Brain pericyte (primary cell): ENCODE data around the gene SERP2.

Experiments used
- DNase-seq: peaks from one replicate; pipeline ENCODE4 v3.0.0-alpha.2; 2012; ENCODE audit warnings: low read depth, low spot score

Gene SERP2

DNA sequence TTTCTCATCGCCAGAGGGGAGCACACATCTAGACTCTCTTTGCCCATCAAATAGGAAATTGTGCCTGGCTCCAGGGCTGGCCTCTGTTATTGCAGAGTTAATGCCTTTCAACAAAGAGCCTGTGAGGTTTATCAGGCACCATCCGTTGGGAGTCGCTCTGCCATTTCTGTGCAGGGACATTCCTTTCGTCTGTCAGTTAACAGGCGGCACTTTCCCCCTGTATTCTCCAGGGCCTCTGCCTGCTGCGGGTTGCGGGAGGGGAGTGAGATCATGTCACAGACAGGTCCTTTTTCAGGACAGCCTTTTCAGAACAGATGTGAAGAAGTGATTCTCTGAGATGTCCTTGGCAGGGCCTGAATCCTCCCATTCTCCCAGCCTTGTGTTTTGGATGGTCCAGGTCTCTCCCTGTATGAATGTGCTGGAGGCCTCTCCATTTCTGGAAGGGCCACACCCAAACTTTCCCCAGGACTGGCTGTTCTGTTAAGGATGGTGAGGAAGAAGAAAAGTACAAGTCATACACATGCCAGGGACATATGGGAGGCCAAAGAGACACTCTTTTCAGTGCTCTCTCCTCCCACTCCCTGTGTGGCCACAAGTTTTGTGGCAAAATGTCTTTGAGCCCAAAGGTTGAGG lies 14.9 kb downstream of the SERP2 start:
- DNase-seq, result no peak

DNA sequence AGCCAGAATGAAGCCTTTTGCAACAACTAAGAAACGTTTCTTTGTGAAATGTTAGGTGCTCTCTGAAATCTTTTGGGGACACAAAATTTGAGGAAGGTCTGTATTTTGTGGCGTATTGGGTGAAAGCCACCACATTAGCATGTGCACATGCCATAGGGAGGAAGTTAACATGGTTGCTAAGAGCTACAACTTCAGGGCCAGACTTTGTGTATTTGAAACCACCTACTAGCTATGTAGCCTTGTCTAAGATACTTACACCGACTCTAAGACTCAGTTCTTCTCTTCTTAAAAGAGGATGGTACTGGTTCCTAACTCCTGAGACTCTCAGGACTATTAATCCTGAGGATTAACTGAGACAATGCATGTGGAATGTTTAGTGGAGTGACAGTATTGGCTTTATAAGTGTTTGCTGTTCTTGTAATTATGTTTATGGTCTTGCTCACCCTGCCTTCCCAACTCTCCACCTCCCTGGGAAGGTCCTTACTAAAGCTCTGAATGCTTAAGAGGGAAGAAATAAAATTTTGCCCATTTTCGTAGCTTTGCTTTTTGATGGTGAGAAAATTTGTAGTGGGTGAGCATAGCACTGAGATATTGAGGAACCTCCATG lies 15.5 kb downstream of the SERP2 start:
- DNase-seq, result no peak

DNA sequence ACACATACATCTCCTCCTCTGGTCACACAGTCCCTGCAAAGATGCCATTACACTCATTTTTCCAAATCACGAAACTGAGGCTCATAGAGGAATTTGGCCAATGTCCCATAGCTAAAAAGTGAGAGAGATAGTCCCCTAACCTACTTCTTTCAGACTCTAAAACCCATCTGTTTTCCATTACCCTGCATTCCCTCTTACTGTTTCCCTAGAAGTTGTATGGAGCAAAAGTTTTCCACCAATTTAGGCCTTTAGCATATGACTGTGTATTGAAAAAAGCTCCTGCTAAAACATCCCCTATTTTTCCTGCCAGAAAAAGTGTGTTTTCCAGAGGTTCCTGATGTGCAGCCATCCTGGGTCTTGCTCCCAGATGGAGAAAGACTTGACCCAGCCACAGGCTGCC lies 16.3 kb downstream of the SERP2 start:
- no peak for DNase-seq

DNA sequence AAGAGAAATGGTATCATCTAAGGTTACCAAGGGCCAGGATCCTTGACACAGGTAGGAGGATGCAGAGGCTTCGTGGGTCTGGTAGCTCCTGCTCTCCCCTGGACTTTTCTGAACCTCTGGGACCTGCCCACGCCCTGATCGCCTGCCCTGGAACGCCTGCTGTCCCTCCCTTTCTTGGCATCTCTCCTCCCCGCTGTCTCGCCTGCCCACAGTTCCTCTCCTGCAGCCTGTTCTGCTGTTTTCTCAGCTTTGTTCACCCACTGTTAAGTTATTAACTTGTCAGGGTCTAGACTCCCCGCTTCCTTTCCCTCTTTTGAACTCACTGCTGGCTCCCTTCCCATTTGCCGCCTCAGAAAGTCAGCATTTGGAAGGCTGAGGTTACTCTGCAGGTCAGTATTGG lies 19.8 kb downstream of the SERP2 start:
- peak; percentile 45 for DNase-seq

DNA sequence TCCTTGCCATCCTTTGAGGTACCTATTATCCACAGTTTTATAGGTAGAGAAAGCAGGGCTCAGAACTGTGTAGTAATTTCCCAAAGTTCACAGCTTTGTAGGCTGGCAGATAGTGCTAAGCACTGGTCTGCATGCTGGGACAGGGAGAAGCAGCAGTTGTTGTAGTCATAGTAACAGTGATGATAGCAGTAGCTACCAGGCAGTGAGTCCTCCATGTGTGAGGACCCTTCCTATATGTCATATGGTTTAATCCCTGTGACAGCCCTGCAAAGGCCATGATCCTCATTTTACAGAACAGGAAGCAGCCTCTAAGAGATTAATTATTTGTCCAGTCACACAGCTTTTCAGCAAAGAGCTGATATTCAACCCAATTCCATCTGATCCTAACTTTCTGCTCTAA lies 21.0 kb downstream of the SERP2 start:
- no peak for DNase-seq

DNA sequence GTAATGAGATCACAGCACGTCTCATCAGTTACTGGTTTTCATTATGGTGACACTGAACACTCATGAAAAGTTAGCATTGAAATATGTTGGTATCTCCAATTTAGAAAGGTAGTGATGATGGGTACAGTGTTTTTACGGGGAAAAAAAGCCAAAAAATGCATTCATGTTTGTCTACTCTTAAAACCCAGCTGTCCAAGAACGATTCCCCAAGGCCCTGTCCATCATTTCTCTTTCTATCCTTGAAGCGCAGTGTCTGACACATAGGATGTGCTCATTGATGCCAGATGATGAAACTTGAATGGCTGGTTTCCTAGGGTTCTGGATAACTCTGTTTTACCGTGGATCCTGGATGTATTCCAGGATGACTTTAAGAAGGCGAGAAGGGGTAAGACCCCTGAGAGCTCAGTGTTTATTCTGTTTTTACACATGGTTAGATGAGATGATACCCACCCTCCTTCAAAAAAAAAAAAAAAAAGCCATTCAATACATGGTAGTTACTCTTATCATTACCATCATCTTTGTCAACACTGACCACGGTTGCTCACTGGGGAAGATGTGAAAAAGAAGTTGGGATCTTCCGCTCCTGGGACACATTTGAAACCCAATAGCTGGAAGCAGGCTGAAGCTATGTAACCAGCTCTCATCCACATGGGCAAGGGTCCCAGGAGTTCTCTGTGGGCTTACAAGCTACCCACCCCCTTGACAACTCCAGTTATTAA lies 22.5 kb downstream of the SERP2 start:
- no peak for DNase-seq

DNA sequence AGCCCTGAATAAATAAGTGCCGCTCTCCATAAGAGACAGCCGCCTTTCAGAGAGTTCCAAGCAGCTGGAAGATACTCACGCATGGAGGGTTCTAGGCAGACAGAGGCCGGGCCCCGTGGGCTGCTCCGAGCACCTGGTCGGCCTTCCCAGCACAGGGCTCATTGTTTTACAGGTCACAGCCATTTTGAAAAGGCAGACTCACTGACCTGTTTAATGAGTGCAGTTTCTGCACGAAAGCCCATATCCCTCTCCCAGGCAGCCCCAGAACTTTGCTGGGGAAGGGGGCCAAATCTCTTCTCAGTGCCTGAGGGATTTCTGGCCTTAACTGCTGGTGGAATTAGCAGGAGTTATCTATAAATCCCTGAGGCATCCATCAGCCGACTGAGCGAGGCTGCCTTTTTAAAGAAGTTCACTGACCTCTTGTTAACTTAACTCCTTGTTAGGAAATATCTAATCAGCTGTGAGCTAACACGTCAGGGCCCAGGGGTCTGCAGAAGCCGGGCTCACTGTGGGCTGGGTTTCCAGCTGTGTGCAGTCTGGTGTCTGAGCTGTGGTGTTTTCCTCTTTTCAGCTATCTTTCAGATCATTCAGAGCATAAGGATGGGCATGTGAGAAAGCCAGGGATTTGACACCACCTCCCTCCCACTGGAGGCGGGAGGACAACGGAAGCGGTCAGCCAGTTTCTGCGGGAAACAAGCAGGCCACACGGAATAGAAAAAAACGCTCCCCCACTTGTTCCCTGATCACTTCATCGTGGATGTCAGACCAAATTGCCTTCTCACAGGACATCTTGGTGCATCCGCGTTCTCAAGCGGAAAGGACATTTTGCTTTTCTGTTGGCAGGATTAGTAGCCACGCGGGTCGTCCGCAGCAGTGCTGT lies 23.3 kb downstream of the SERP2 start:
- DNase-seq, result peak; percentile 44

DNA sequence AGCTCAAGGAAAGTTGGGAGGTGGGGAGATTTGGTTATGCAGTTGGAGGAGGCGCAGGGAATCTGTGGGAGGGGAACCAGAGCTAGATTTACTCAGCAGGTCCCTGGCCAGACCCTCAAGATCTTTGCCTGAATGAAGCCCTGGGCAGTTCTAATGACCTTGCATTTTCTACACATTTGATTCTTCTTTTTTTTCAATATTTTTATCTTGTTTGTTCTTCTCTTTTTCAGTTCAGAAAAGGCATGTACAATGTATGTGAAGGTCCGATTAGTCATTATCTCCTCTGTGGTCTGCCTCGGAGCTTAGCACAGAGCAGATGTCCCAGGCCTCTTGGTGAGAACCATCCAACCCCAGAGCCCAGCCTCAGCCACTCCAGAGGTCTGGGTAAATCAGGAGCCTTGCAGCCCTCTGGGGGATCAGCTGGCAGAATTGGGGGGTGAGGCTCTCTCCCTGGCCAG lies 24.2 kb downstream of the SERP2 start:
- DNase-seq, result no peak

DNA sequence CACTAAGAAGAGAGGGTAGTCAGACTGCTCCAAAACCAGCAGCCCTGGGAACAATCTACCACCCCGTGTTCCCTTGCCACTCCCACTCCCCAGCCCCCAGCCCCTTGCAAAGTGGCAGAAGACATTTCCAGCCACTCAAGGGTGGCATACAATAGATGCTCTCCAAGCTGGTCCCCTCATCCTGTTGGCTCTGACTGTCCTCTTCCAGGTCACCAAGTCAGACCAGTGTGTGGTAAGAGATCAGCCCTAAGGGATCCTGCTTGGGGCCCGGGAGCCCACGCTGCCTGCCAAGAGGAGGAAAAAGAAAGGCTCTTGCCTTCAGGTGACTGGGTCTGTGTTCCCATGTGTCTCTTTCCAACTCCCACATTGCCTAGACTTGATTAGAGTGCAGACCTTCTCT lies 25.0 kb downstream of the SERP2 start:
- no peak for DNase-seq

DNA sequence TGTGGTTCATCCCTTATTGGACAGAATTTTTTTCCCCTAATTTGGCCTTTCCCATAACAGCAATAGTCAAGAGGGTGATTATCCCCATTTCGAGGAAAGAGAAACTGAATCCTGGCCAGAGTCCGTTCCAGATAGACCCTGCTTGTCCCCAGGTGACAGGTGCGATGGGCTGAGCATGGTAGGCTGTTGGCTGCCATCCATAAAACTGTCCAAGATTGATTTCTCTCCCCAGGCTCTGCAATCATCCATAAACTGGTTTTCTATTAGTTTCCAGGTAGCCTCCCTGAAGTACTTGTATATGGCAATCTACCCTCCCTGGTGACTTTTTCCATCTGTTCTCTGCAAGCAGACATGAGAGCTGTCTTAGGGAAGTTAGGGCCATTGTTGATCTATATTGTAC lies 25.4 kb downstream of the SERP2 start:
- no peak for DNase-seq

DNA sequence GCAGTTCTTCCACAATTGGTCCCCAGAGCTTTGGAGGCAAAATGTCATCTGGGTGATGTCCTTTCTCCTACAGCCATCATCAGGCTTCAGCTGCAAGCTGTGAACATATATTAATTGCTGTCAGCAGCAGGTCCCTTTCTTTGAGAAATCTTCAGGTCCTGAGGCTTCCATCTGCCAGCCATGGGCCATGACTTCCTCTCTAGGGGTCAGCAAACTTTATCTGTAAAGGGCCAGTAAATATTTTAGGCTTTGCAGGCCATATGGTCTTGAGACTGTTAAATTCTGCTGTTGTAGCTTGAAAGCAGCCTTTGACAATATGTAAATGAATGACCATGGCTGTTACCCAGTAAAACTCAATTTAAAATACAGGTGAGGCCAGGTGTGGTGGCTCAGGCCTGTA lies 27.1 kb downstream of the SERP2 start:
- no peak for DNase-seq

DNA sequence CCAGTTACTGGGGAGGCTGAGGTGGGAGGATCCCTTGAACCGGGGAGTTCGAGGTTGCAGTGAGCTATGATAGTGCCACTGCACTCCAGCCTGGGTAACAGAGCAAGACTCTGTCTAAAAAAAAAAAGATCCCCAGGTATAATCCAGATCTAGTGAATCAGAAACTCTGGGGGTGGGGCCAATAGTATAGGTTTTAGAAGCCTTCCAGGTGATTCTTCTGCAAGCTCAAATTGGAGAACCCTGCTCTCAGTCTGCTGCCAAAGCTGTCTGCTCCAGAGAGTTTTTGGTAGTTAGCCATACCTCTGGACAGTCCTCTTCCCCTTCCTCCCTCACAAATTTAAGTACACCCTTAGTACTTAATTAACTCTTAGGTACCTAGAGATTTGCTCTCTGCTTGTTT lies 28.0 kb downstream of the SERP2 start:
- DNase-seq, result no peak

DNA sequence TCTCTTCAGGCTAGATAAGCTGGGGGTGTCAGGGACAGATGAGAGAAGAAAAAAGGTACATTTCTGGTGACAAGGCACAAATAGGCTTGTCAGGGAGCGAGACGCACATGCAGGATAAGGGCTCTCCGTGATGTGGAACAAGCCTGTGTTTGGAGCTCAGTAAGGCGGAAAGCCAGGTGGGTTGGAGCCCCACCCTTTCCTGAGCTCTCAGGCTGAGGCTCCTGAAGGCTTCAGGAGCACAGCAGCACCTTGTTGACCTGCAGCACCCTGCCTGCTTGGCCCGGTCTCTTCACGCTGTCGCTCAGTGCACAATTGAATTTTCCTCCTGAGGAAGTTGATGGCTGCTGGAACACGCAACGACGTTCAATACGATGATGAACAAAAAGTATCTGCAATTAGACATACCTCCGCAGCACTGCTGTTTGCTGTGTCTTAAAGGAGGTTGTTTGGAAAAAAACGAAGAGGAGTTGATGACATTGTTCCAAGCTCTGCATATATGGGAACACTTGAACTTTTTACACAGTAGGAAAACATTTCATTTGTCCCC lies 29.3 kb downstream of the SERP2 start:
- no peak for DNase-seq

DNA sequence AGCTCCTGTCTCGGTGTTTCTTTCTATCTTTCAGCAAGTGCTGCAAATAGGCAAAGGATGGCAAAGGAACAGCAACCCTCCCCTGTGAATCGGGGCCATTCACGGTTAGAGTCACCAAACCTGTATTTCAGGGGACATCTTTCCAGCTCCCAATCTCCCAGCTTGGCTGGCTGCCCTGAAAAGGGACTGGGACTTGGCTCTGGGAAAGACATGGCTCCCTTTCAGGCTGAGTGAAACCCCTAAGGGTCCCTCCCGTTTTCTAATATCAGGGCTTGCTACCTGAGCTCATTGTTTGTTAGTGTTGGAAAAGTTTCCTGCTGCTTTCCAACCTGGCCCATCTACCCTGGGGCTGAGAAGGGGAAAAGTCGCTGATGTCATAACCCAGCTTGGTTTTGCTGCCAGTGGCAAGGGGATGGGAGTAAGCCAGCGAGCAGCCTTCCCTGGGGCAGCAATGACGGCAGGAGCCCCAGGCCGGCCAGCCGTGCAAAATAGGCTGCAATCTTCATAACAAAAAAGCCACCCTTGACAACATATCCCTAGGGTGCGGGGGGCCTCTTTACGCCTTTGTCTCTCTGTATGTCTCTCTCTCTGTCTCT lies 29.9 kb downstream of the SERP2 start:
- no peak for DNase-seq

DNA sequence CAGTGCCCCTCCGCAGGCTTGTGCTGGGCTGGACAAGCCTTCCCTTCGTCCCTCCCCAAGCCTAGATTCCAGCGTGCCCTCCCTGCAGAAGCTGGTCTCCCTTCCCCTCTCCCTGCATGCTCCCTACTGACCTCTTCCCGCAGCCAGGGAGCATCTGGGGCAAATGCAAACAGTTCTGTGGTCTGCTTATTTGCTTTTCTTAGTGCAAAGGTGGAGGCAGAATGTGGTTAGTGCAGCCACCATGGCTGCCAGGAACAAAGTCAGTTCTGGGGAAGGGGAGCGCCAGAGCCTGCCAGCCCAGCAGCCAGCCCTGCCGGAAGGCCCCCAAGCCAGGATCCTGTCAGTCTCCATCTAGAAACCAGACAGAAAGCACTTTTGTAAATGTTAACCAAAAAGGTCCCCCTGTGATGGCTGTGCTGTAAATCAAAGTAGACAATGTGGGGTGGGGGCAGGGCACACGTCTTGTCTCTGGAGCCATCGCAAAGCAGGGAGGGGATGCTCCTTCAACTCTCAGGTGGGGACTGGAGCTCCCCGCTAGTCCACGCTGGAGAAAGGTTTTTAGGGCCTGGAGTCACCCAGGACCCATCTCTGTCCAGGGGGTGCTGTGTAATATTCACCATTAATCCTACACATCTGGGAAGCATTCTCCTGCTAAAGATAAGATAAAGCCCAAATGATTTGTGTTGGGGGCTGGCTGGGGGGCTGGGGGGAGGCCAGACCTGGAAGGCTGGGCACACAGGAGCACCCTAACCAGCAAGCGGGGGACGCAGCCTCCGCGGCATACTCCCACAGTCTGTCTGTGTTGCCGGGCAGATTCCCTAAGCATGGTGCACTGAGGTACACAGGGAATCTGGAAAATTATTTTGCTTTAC lies 30.9 kb downstream of the SERP2 start:
- no peak for DNase-seq

DNA sequence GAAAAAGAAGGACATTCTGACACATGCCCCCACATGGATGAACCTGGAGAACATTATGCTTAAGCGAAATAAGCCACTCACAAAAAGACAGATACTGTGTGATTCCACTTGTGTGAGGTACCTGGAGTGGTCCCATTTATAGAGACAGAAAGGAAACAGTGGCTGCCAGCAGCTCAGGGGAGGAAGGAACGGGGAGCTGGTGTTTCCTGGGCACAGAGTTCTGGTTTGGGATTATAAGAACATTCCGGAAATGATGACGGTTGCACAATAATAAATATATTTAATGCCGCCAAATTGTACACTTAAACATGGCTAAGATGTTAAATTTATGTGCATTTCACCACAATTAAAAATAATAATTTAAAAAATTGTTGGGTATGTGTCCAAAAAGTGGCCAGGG lies 33.0 kb downstream of the SERP2 start:
- DNase-seq, result no peak

DNA sequence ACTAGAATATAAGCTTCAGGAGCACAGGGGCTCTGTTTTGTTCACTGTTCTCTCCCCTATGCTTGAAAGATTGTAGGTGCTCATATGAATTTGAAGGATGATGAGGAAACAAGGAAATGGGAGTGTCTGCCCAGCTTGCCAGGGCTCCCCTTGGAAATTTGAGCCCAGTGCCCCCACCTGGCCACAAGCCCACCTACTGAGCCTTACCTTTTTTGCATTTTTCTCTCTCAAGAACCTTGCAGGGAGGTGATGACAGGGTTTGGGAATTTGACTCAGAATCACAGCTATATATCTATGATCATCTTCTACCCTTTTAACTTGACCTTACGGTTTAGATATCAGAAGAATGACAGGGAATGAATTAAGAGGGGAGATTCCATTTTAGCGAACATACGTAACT lies 33.8 kb downstream of the SERP2 start:
- DNase-seq, result no peak

DNA sequence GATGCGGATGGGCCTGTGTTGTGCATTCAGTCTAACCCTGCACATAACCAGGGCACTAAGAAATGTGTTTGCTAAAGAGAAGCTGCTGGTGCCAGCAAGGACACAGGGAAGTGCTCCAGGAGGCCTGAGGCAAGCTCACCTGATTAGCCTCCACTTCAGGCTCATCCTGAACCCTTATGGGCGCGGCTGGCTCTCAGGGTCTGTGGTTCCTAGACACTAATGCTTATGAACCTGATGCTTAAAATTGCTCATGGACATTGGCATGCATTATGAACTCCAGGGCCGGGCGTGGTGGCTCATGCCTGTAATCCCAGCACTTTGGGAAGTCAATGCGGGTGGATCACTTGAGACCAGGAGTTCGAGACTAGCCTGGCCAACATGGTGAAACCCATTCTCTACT lies 34.3 kb downstream of the SERP2 start:
- no peak for DNase-seq

DNA sequence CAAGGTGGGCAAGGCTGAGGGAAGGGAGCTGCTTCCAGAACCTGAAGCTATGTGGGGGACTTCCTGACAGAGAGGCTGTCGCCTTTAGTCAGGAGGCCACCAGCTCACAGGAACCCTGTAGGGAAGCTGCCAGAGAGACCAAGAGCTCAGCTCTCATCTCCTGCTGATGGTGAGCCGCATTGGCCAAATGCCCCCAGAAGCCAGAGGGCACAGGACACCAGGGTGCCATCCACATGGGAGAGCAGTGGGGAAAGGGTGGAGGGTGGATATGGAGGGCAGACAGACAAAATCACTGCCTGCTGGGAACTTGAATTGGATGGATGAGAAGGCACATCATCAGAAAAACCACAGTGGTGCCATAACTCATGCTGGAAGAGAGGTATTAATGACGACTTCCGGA lies 36.0 kb downstream of the SERP2 start:
- no peak for DNase-seq

DNA sequence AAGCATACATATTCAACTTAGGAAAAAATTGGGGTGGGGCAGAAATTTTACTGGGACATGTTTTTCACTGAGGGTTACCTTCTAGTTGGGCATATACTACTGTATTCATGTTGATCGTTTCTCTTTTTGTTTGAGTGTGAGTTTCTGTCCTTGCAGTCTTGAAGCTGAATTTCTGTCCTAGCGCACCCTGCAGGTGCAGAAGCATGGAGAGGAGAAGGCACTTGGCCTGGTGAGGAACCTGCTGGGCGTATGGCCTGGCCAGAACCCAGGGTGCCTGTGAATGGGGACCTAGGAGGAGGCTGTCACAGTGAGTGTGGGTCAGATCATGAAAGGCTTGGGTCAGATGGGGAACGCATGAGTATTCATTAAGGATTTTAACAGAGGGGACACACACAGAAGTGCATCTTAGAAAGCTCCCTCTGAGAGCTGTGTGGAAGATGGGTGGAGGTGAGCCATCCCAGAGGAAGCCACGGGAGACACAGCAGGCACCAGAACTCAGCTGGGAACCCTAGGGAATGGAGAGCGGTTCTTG lies 36.8 kb downstream of the SERP2 start:
- no peak for DNase-seq
